MM.1S (cell line): ENCODE measurements around the gene ST7.

Experiments
- DNase-seq: peaks from one replicate; pipeline ENCODE4 v3.0.0-alpha.2; 2015
- H2AFZ ChIP-seq: fragments of 300-600 bp; sonication (generic); 2 replicates; pipeline ENCODE4 v1.6.0; 2016; ENCODE audit warnings: antibody characterized with exemption, low read length
- H3F3A ChIP-seq: fragments of 300-600 bp; sonication (generic); 2 replicates; pipeline ENCODE4 v1.6.1; 2016; ENCODE audit warnings: mild to moderate bottlenecking, antibody characterized with exemption, low read length, moderate library complexity, mixed read lengths; ENCODE audit not compliant: insufficient read depth
- H3K27ac ChIP-seq: fragments of 300-600 bp; sonication (generic); 2 replicates; pipeline ENCODE4 v1.5.1; 2016; ENCODE audit warnings: mild to moderate bottlenecking, low read length
- H3K27me3 ChIP-seq: fragments of 300-600 bp; sonication (generic); replicated peaks from 2 replicates; pipeline ENCODE4 v1.6.0; 2016; ENCODE audit warnings: low read length; ENCODE audit not compliant: insufficient read depth
- H3K36me3 ChIP-seq: fragments of 300-600 bp; sonication (generic); replicated peaks from 2 replicates; pipeline ENCODE4 v1.6.1; 2016; ENCODE audit warnings: mild to moderate bottlenecking, low read length, mixed read lengths; ENCODE audit not compliant: insufficient read depth
- H3K4me1 ChIP-seq: fragments of 300-600 bp; sonication (generic); 2 replicates; pipeline ENCODE4 v1.6.1; 2016; ENCODE audit warnings: low read length, mixed read lengths
- H3K4me2 ChIP-seq: fragments of 300-600 bp; sonication (generic); 2 replicates; pipeline ENCODE4 v1.6.0; 2016; ENCODE audit warnings: low read depth, low read length
- H3K4me3 ChIP-seq: fragments of 300-600 bp; sonication (generic); 2 replicates; pipeline ENCODE4 v1.5.1; 2016; ENCODE audit warnings: low read length, mixed read lengths
- H3K79me2 ChIP-seq: fragments of 300-600 bp; sonication (generic); 2 replicates; pipeline ENCODE4 v1.6.1; 2016; ENCODE audit warnings: mixed run types, low read length, mixed read lengths
- H3K9ac ChIP-seq: fragments of 300-600 bp; sonication (generic); 2 replicates; pipeline ENCODE4 v1.6.1; 2016; ENCODE audit warnings: low read length, mixed read lengths
- H3K9me2 ChIP-seq: fragments of 300-600 bp; sonication (generic); replicated peaks from 2 replicates; pipeline ENCODE4 v1.6.1; 2016; ENCODE audit warnings: mild to moderate bottlenecking, low read length, mixed read lengths; ENCODE audit not compliant: insufficient read depth
- H3K9me3 ChIP-seq: fragments of 300-600 bp; sonication (generic); replicated peaks from 2 replicates; pipeline ENCODE4 v1.6.1; 2016; ENCODE audit warnings: mild to moderate bottlenecking, low read length, mixed read lengths; ENCODE audit not compliant: insufficient read depth
- H4K20me1 ChIP-seq: fragments of 300-600 bp; sonication (generic); 2 replicates; pipeline ENCODE4 v1.6.1; 2016; ENCODE audit warnings: mild to moderate bottlenecking, low read length, moderate library complexity, mixed read lengths; ENCODE audit not compliant: insufficient read depth
- EZH2 ChIP-seq: fragments of 300-600 bp; sonication (generic); optimal IDR thresholded peaks from 2 replicates; pipeline ENCODE3; 2017; ENCODE audit warnings: low read depth, mild to moderate bottlenecking, antibody characterized with exemption, low read length, mixed read lengths
- EZH2phosphoT487 ChIP-seq: fragments of 300-600 bp; sonication (generic); IDR thresholded peaks from 2 replicates; pipeline ENCODE4 v1.6.1; 2018; ENCODE audit warnings: antibody characterized with exemption, low read length
- TF ChIP-seq, protein P1 (sequence below): fragments of 300-600 bp; sonication (generic); IDR thresholded peaks from 2 replicates; pipeline ENCODE4 v1.5.1; 2016; ENCODE audit warnings: antibody characterized with exemption, low read length, mixed read lengths

Gene ST7

DNA sequence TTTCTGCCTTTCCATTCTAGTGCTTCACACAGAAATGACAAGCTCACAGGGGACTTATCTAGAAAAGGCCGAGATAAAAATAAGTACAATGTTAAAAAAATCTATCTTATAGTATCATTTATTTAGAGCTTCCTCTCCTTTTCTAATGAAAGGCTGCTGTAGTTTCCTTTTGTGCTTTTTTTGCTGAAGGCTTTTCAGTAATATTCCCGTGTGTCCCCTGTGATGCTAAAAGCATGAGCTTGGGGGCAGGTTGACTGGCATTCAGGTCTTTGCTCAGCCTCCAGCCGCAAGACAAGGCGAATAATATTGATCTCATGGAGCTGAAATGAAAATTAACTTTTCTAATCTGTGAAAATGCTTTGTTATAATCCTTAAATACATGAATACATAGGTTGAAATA, 143.0 kb downstream of the ST7 start:
- H3K27me3 ChIP-seq: no peaks in the 10 kb centered on the region
- no peaks in the 10 kb centered on the region for H4K20me1 ChIP-seq
- no peak for DNase-seq
- no peak overlapping the region for H3K4me3 ChIP-seq
- H3K27ac ChIP-seq: no peak overlapping the region
- H3K9me2 ChIP-seq: no peaks in the 10 kb centered on the region
- no peaks in the 10 kb centered on the region for H3K36me3 ChIP-seq
- H3K4me1 ChIP-seq: no peaks in the 10 kb centered on the region
- TF ChIP-seq, protein P1, sequence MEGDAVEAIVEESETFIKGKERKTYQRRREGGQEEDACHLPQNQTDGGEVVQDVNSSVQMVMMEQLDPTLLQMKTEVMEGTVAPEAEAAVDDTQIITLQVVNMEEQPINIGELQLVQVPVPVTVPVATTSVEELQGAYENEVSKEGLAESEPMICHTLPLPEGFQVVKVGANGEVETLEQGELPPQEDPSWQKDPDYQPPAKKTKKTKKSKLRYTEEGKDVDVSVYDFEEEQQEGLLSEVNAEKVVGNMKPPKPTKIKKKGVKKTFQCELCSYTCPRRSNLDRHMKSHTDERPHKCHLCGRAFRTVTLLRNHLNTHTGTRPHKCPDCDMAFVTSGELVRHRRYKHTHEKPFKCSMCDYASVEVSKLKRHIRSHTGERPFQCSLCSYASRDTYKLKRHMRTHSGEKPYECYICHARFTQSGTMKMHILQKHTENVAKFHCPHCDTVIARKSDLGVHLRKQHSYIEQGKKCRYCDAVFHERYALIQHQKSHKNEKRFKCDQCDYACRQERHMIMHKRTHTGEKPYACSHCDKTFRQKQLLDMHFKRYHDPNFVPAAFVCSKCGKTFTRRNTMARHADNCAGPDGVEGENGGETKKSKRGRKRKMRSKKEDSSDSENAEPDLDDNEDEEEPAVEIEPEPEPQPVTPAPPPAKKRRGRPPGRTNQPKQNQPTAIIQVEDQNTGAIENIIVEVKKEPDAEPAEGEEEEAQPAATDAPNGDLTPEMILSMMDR: no peak
- TF ChIP-seq EZH2phosphoT487 (no peak), EZH2 (no peak)
- no peaks in the 10 kb centered on the region for H3F3A ChIP-seq
- no peaks in the 10 kb centered on the region for H3K9me3 ChIP-seq
- peaks cover 5% of the 10 kb centered on the region for H3K79me2 ChIP-seq
- no peak overlapping the region for H2AFZ ChIP-seq
- H3K4me2 ChIP-seq: no peak overlapping the region
- H3K9ac ChIP-seq: no peak overlapping the region

DNA sequence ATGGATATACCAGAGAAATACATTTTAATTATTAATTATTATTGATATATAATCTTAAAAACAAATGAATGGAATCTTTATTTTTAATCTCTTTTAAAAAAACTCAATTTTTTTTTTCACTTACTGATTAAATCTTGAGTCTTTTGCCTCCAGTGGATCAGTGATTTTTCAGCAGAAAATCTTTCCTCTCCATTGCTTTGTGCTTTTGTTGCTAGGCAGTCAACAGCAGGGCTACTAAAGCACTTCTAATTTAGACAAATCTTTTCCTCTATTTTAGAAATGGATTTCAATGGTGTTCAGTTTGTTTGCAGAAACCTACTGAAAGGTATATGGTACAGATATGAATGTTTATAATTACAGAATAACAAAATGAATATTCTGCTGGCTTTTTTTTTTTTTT, 143.6 kb downstream of the ST7 start:
- no peak overlapping the region for H3K4me3 ChIP-seq
- no peaks in the 10 kb centered on the region for H3F3A ChIP-seq
- H3K27ac ChIP-seq: no peak overlapping the region
- H3K27me3 ChIP-seq: no peaks in the 10 kb centered on the region
- no peaks in the 10 kb centered on the region for H3K9me3 ChIP-seq
- H3K9me2 ChIP-seq: no peaks in the 10 kb centered on the region
- no peaks in the 10 kb centered on the region for H4K20me1 ChIP-seq
- no peak for TF ChIP-seq EZH2
- TF ChIP-seq, protein P1: no peak
- H3K36me3 ChIP-seq: no peaks in the 10 kb centered on the region
- no peak overlapping the region for H3K9ac ChIP-seq
- H3K79me2 ChIP-seq: peaks cover 5% of the 10 kb centered on the region
- no peak for DNase-seq
- H3K4me2 ChIP-seq: no peak overlapping the region
- no peaks in the 10 kb centered on the region for H3K4me1 ChIP-seq
- no peak overlapping the region for H2AFZ ChIP-seq

DNA sequence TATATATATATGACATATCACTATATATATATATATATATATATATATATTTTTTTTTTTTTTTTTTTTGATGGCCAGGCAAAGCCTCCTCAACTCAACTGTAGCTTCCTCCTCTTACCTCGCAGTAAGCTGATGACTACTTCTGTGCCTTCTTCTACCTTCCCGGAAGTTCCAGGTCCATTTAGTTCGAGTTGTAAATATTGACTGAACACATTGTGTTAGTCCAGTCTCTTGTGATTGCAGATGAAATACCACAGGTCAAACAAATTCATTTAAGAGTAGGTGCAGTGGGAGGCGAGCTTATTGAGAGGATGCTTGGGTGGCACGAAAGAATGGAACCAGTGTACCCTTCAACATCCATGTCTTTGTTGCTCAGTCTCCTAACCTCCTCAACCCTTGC, 144.6 kb downstream of the ST7 start:
- Histone ChIP-seq H3K4me2 (no peak overlapping the region), H3K4me1 (no peaks in the 10 kb centered on the region), H3F3A (no peaks in the 10 kb centered on the region), H3K79me2 (peaks cover 5% of the 10 kb centered on the region), H2AFZ (no peak overlapping the region), H3K9me3 (no peaks in the 10 kb centered on the region), H3K27me3 (no peaks in the 10 kb centered on the region), H3K36me3 (no peaks in the 10 kb centered on the region), H3K9me2 (no peaks in the 10 kb centered on the region), H4K20me1 (no peaks in the 10 kb centered on the region), H3K27ac (no peak overlapping the region), H3K4me3 (no peak overlapping the region), H3K9ac (no peak overlapping the region)
- no peak for TF ChIP-seq EZH2phosphoT487
- TF ChIP-seq EZH2: no peak
- TF ChIP-seq, protein P1: no peak
- no peak for DNase-seq

DNA sequence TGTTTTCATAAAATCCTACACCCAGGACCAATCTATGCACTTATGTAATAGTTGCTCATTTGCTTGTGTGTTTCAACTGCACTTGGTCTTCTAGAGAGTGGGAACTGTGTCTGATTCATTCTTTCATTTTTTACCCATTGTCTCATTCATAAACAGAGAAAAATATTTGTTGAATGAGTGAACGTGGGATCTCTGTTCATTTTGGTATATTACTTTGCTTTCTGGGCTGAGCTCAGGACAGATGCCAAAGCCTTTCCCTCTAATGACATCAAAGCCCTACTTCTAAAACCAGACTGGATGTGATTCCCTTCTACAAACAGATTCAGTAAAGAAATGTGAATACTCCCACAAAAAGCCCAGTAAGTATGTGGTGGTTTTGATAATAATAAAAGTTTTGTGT, 145.2 kb downstream of the ST7 start:
- Histone ChIP-seq H3K4me3 (no peak overlapping the region), H3K4me2 (no peak overlapping the region), H3K27ac (no peak overlapping the region), H3K9ac (no peak overlapping the region), H3K36me3 (no peaks in the 10 kb centered on the region), H4K20me1 (no peaks in the 10 kb centered on the region), H3F3A (no peaks in the 10 kb centered on the region), H3K4me1 (no peaks in the 10 kb centered on the region), H3K79me2 (peaks cover 5% of the 10 kb centered on the region), H3K9me2 (no peaks in the 10 kb centered on the region), H3K9me3 (no peaks in the 10 kb centered on the region), H2AFZ (no peak overlapping the region), H3K27me3 (no peaks in the 10 kb centered on the region)
- TF ChIP-seq EZH2phosphoT487 (no peak), EZH2 (no peak)
- TF ChIP-seq, protein P1: no peak
- no peak for DNase-seq
